ENCODE measurements around the gene CACNA2D4. TPM values are rescaled to one million over a fixed set of nuclear protein-coding genes. Genes with fewer than 3 reads are reported as not detected.
"Not testable (repeated sequence)": the region's sequence is repeated elsewhere in the genome, so short reads cannot be mapped to it uniquely, and the experiment has no call there.

Gene CACNA2D4
- total and polyA plus RNA-seq, 2 donors (not counting 3 experiments of a cell fraction or from before 2014, with no cell fraction given) = 0.58 to 0.73 TPM

DNA sequence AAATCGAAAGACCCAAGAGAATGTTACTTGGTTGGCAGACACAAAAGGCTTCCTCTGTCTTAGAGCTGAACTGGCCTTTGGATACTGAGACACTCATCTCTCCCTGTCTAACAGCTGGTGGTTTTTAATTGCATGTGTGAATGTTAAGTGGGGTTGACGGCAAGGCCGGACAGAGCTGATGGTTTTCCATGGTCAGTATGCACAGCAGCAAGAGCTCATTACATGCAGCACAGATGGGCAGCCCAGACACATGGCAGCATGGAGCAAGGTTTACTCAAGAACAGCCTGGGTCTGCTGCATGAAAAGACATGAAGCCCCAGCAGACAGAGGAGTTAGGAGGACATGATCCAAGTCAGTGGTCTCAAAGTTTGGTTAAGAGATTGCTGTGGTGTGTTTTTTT, 27.8 kb upstream of the CACNA2D4 start:
- intact Hi-C loops (cut with micrococcal nuclease) (no loop called here), dilution Hi-C loops (cut with MboI; ENCODE audit: extremely low pct_ligation_motif_present, low sequenced_read_pairs) (loop anchor here (25.0 kb wide), 1 partner anchor 309 kb away; the partner anchor contains the start of gene WNT5B)
- no peak for DNase-seq (ENCODE audit: low read depth, low spot score)
- CTCF ChIA-PET = no interaction called here
- no peaks in the 10 kb centered on the region for H4K20me1 ChIP-seq (replicated peaks; ENCODE audit: control insufficient read depth, extremely low read depth, insufficient read depth, low read length)
- no TSS peak for BruUV-seq (replicated peaks)
- no peak for TF ChIP-seq FOS (IDR thresholded peaks at IDR 0.05; ENCODE audit: borderline replicate concordance, insufficient read depth, low read length)
- no peak for TF ChIP-seq POLR2AphosphoS5 (IDR thresholded peaks at IDR 0.05; ENCODE audit: insufficient read depth, low read depth, low read length)
- TF ChIP-seq MYC (IDR thresholded peaks at IDR 0.05; ENCODE audit: low read depth, low read length) = no peak
- TF ChIP-seq EZH2 (IDR thresholded peaks at IDR 0.05; ENCODE audit: borderline replicate concordance, low read depth, low read length, severe bottlenecking) = no peak
- TF ChIP-seq POLR2A (IDR thresholded peaks at IDR 0.05; ENCODE audit: low read depth, low read length) = no peak
- TF ChIP-seq, protein P1, sequence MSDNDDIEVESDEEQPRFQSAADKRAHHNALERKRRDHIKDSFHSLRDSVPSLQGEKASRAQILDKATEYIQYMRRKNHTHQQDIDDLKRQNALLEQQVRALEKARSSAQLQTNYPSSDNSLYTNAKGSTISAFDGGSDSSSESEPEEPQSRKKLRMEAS (IDR thresholded peaks at IDR 0.05; ENCODE audit: insufficient read depth, insufficient read length) = no peak
- TF ChIP-seq, protein P2, sequence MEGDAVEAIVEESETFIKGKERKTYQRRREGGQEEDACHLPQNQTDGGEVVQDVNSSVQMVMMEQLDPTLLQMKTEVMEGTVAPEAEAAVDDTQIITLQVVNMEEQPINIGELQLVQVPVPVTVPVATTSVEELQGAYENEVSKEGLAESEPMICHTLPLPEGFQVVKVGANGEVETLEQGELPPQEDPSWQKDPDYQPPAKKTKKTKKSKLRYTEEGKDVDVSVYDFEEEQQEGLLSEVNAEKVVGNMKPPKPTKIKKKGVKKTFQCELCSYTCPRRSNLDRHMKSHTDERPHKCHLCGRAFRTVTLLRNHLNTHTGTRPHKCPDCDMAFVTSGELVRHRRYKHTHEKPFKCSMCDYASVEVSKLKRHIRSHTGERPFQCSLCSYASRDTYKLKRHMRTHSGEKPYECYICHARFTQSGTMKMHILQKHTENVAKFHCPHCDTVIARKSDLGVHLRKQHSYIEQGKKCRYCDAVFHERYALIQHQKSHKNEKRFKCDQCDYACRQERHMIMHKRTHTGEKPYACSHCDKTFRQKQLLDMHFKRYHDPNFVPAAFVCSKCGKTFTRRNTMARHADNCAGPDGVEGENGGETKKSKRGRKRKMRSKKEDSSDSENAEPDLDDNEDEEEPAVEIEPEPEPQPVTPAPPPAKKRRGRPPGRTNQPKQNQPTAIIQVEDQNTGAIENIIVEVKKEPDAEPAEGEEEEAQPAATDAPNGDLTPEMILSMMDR (IDR thresholded peaks at IDR 0.05; ENCODE audit: extremely low read depth in 1 of 2, insufficient read depth in 1 of 2, low read depth in 1 of 2, low read length in 2 of 2) = no peak
- TF ChIP-seq GATA2 (IDR thresholded peaks at IDR 0.05; ENCODE audit: insufficient read depth, insufficient read length, low read depth, low read length) = no peak
- TF ChIP-seq JUN (IDR thresholded peaks at IDR 0.05; ENCODE audit: borderline replicate concordance, insufficient read depth, insufficient read length, low read depth) = no peak
- no peaks in the 10 kb centered on the region for H3K4me1 ChIP-seq (ENCODE audit: control insufficient read depth, extremely low read depth, insufficient read depth, low read length)
- H3K9me1 ChIP-seq (replicated peaks; ENCODE audit: control insufficient read depth, extremely low read depth, insufficient read depth, low read length) = no peaks in the 10 kb centered on the region
- H3K9ac ChIP-seq (replicated peaks; ENCODE audit: extremely low read depth, insufficient read depth, low read length) = no peak overlapping the region
- H3K27me3 ChIP-seq (ENCODE audit: control insufficient read depth in 2 of 2, insufficient read depth in 2 of 2, low read length in 2 of 2) = no peaks in the 10 kb centered on the region
- no peak overlapping the region for H2AFZ ChIP-seq (ENCODE audit: low read depth, low read length)
- POLR2A ChIA-PET = no interaction called here
- no peak overlapping the region for H3K4me3 ChIP-seq (replicated peaks in 1 of 3; ENCODE audit: insufficient read depth in 1 of 3, low read depth in 1 of 3, low read length in 3 of 3)
- H3K79me2 ChIP-seq (ENCODE audit: control insufficient read depth, insufficient read depth, low read length) = no peaks in the 10 kb centered on the region
- no peak overlapping the region for H3K4me2 ChIP-seq (ENCODE audit: insufficient read depth, low read length)
- H3K27ac ChIP-seq (ENCODE audit: insufficient read depth, low read depth, low read length) = no peak overlapping the region
- H3K36me3 ChIP-seq (ENCODE audit: control insufficient read depth in 2 of 2, extremely low read depth in 1 of 2, insufficient read depth in 2 of 2, low read length in 2 of 2) = peaks cover 0 to 20% of the 10 kb centered on the region in 2 experiments
- H3K9me3 ChIP-seq (replicated peaks; ENCODE audit: control insufficient read depth, insufficient read depth, low read length) = no peaks in the 10 kb centered on the region
- FAIRE-seq = no peak

DNA sequence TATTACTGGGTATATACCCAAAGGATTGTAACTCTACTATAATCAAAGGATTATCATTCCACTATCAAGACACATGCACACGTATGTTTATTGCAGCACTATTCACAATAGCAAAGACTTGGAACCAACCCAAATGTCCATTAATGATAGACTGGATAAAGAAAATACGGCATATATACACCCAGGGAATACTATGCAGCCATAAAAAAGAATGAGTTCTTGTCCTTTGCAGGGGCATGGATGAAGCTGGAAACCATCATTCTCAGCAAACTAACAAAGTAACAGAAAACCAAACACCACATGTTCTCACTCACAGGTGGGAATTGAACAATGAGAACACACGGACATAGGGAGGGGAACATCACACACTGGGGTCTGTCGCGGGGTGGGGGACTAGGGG, 27.1 kb upstream of the CACNA2D4 start:
- H3K36me3 ChIP-seq (ENCODE audit: control insufficient read depth in 2 of 2, extremely low read depth in 1 of 2, insufficient read depth in 2 of 2, low read length in 2 of 2) = peaks cover 0 to 16% of the 10 kb centered on the region in 2 experiments
- H3K27ac ChIP-seq (ENCODE audit: insufficient read depth, low read depth, low read length); H3K79me2 ChIP-seq (ENCODE audit: control insufficient read depth, insufficient read depth, low read length); H3K9me3 ChIP-seq (replicated peaks; ENCODE audit: control insufficient read depth, insufficient read depth, low read length); BruUV-seq (replicated peaks); CTCF ChIA-PET; FAIRE-seq; H4K20me1 ChIP-seq (replicated peaks; ENCODE audit: control insufficient read depth, extremely low read depth, insufficient read depth, low read length); H3K9ac ChIP-seq (replicated peaks; ENCODE audit: extremely low read depth, insufficient read depth, low read length); POLR2A ChIA-PET; H3K4me3 ChIP-seq (replicated peaks in 1 of 3; ENCODE audit: insufficient read depth in 1 of 3, low read depth in 1 of 3, low read length in 3 of 3); H3K27me3 ChIP-seq (ENCODE audit: control insufficient read depth in 2 of 2, insufficient read depth in 2 of 2, low read length in 2 of 2); H2AFZ ChIP-seq (ENCODE audit: low read depth, low read length); DNase-seq (ENCODE audit: low read depth, low spot score); H3K4me2 ChIP-seq (ENCODE audit: insufficient read depth, low read length); intact Hi-C loops (cut with micrococcal nuclease); H3K4me1 ChIP-seq (ENCODE audit: control insufficient read depth, extremely low read depth, insufficient read depth, low read length); H3K9me1 ChIP-seq (replicated peaks; ENCODE audit: control insufficient read depth, extremely low read depth, insufficient read depth, low read length): not testable (repeated sequence)
- dilution Hi-C loops (cut with MboI; ENCODE audit: extremely low pct_ligation_motif_present, low sequenced_read_pairs) = loop anchor here (25.0 kb wide), 1 partner anchor 308 kb away; the partner anchor contains the start of gene WNT5B

All from endothelial cell of umbilical vein (primary cell).